ENCODE results near the gene GINS2. TPM values are rescaled to one million over a fixed set of nuclear protein-coding genes. Genes with fewer than 3 reads are reported as not detected.

Gene GINS2
- total and polyA plus RNA-seq, 2 of the 4 experiments (the other 2 are of a cell fraction): 12.0 to 13.4 TPM

- dilution Hi-C loops (cut with HindIII; ENCODE audit: low sequenced_read_pairs, unreplicated experiment) (no loop called here), in situ Hi-C loops (cut with MboI; ENCODE audit: low sequenced_read_pairs) (no loop called here), intact Hi-C loops (cut with micrococcal nuclease) (no loop called here)
- no peaks in the 10 kb centered on the region for H3K9me1 ChIP-seq (ENCODE audit: insufficient read depth, low read length)
- H2BK120ac ChIP-seq (ENCODE audit: low read depth, low read length): no peak overlapping the region
- no TSS peak for BruUV-seq (replicated peaks)
- ChIA-PET POLR2A (ENCODE audit: unreplicated experiment) (interaction anchor here (0.5 kb wide), 1 partner anchor 1895 kb away, joined by 3 read pairs; no protein-coding TSS in a partner anchor), CTCF (no interaction called here)
- H3K23ac ChIP-seq (ENCODE audit: low read depth, low read length): no peak overlapping the region
- H3K27ac ChIP-seq (ENCODE audit: insufficient read depth, low read length): no peak overlapping the region
- H4K20me1 ChIP-seq (ENCODE audit: insufficient read depth, low read length): no peaks in the 10 kb centered on the region; the same call in 1 of the 2 replicates
- WGBS, 2 experiments (ENCODE audit: extremely low coverage in 2 of 2, insufficient read length in 1 of 2): no CpG with 5 or more reads among the region's 7 CpGs
- H3K18ac ChIP-seq (ENCODE audit: low read depth, low read length): no peak overlapping the region
- no peak overlapping the region for H3K9ac ChIP-seq (ENCODE audit: low read depth, low read length)
- peaks cover 2% of the 10 kb centered on the region for H3K36me3 ChIP-seq (ENCODE audit: control insufficient read depth, insufficient read depth, low read length)
- no peak overlapping the region for H2AK5ac ChIP-seq (ENCODE audit: low read depth, low read length)
- no peak for ATAC-seq (ENCODE audit: low read depth)
- H3K56ac ChIP-seq (ENCODE audit: extremely low read depth, insufficient read depth, low read length): no peak overlapping the region
- H2BK20ac ChIP-seq (ENCODE audit: low read depth, low read length): no peak overlapping the region
- no peak overlapping the region for H3K4ac ChIP-seq (ENCODE audit: low read depth, low read length)
- H4K91ac ChIP-seq (ENCODE audit: insufficient read depth, low read depth, low read length): no peak overlapping the region
- no peaks in the 10 kb centered on the region for H3K79me1 ChIP-seq (ENCODE audit: low read depth in 1 of 2, low read length in 2 of 2)
- H2AFZ ChIP-seq (replicated peaks; ENCODE audit: low read length, poor library complexity): no peak overlapping the region
- H4K8ac ChIP-seq (ENCODE audit: low read depth in 2 of 2, low read length in 2 of 2): no peak overlapping the region
- no peak overlapping the region for H3K4me2 ChIP-seq (ENCODE audit: low read depth, low read length)
- no peak overlapping the region for H4K5ac ChIP-seq (ENCODE audit: low read depth, low read length)
- no peak overlapping the region for H3K4me3 ChIP-seq (ENCODE audit: insufficient read depth, low read depth, low read length)
- peaks cover 28% of the 10 kb centered on the region for H3K27me3 ChIP-seq (ENCODE audit: control insufficient read depth, insufficient read depth, low read length)
- TF ChIP-seq BHLHE40 (IDR thresholded peaks at IDR 0.05; ENCODE audit: low read depth, low read length) (no peak), RAD21 (IDR thresholded peaks at IDR 0.05; ENCODE audit: low read length) (no peak), CEBPB (IDR thresholded peaks at IDR 0.05; ENCODE audit: low read depth, low read length) (no peak), MAZ (IDR thresholded peaks at IDR 0.05; ENCODE audit: borderline replicate concordance, low read depth, low read length) (no peak), RFX5 (IDR thresholded peaks at IDR 0.05; ENCODE audit: low read depth, low read length) (no peak), POLR2A (IDR thresholded peaks at IDR 0.05; ENCODE audit: low read depth, low read length) (no peak), RCOR1 (IDR thresholded peaks at IDR 0.05; ENCODE audit: insufficient replicate concordance, low read length) (no peak), SMC3 (IDR thresholded peaks at IDR 0.05; ENCODE audit: low read depth, low read length) (no peak), FOS (IDR thresholded peaks at IDR 0.05; ENCODE audit: low read depth, low read length) (no peak), NFE2L2 (IDR thresholded peaks at IDR 0.05; ENCODE audit: low read depth, low read length) (no peak), MXI1 (IDR thresholded peaks at IDR 0.05; ENCODE audit: borderline replicate concordance, low read depth, low read length) (no peak), CHD1 (IDR thresholded peaks at IDR 0.05; ENCODE audit: low read depth, low read length) (no peak)
- TF ChIP-seq, protein P1, sequence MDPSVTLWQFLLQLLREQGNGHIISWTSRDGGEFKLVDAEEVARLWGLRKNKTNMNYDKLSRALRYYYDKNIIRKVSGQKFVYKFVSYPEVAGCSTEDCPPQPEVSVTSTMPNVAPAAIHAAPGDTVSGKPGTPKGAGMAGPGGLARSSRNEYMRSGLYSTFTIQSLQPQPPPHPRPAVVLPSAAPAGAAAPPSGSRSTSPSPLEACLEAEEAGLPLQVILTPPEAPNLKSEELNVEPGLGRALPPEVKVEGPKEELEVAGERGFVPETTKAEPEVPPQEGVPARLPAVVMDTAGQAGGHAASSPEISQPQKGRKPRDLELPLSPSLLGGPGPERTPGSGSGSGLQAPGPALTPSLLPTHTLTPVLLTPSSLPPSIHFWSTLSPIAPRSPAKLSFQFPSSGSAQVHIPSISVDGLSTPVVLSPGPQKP (IDR thresholded peaks at IDR 0.05; ENCODE audit: borderline replicate concordance, low read depth, low read length): no peak
- TF ChIP-seq, protein P2, sequence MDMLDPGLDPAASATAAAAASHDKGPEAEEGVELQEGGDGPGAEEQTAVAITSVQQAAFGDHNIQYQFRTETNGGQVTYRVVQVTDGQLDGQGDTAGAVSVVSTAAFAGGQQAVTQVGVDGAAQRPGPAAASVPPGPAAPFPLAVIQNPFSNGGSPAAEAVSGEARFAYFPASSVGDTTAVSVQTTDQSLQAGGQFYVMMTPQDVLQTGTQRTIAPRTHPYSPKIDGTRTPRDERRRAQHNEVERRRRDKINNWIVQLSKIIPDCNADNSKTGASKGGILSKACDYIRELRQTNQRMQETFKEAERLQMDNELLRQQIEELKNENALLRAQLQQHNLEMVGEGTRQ (IDR thresholded peaks at IDR 0.05; ENCODE audit: low read depth, low read length): no peak
- 0 out of 2 replicates have a peak, but pooled peaks cover 3% of the 10 kb centered on the region for H3K4me1 ChIP-seq (ENCODE audit: control insufficient read depth, insufficient read depth, low read length)
- no peak overlapping the region for H2BK15ac ChIP-seq (ENCODE audit: low read depth, low read length)
- peaks cover 2% of the 10 kb centered on the region; the same call in 1 of the 2 replicates for H3K9me3 ChIP-seq (ENCODE audit: control insufficient read depth, insufficient read depth, low read length)
- H2BK5ac ChIP-seq (ENCODE audit: low read depth, low read length, poor library complexity, severe bottlenecking): no peak overlapping the region
- no peak overlapping the region for H2AK9ac ChIP-seq (replicated peaks; ENCODE audit: low read depth, low read length, poor library complexity)
- no peak for DNase-seq
- no peak overlapping the region for H3K14ac ChIP-seq (replicated peaks; ENCODE audit: low read depth, low read length)
These were observed 9.7 kb upstream of the GINS2 start for GRCh38 chr16:85698459-85698891.
